ENCODE results near the gene PLA2G12A. TPM values are rescaled to one million over a fixed set of nuclear protein-coding genes. Genes with fewer than 3 reads are reported as not detected.

Gene PLA2G12A
- total RNA-seq, 2 experiments from 2014 or later = 15.7 to 16.4 TPM

Other genes starting within 250 kb of the PLA2G12A start
- 100 to 1,000 TPM; 110 to 121 TPM for gene MCUB, start 169.8 kb downstream of the PLA2G12A start, total RNA-seq
- gene CASP6, start 26.6 kb downstream of the PLA2G12A start, total RNA-seq = 10 to 100 TPM; 25.5 to 35.5 TPM
- not detected for gene CFI, start 71.9 kb upstream of the PLA2G12A start, total RNA-seq
- gene GAR1, start 85.7 kb upstream of the PLA2G12A start, total RNA-seq = 10 to 100 TPM; 18.2 to 22.7 TPM
- not detected for gene RRH, start 97.9 kb upstream of the PLA2G12A start, total RNA-seq
- gene LRIT3, start 118.0 kb upstream of the PLA2G12A start, total RNA-seq = under 1 TPM in 1 of 2 experiments, not detected in 1; 0.17 TPM
- not detected for gene EGF, start 182.8 kb upstream of the PLA2G12A start, total RNA-seq

All from activated naive CD8-positive, alpha-beta T cell treated with anti-CD3 and anti-CD28 coated beads, Interleukin-2, amount 10 ng/mL, durations not matched to agents 7 days and 5 days (primary cell).